H4 (cell line): ENCODE measurements around the gene STRIT1. TPM values are rescaled to one million over a fixed set of nuclear protein-coding genes. Genes with fewer than 3 reads are reported as not detected.
"Not testable (repeated sequence)": the region's sequence is repeated elsewhere in the genome, so short reads cannot be mapped to it uniquely, and the experiment has no call there.

Experiments
- DNase-seq: peaks from one replicate; pipeline ENCODE4 v3.0.0-alpha.2; 2015; ENCODE audit warnings: low spot score
- total RNA-seq: library from RNA; depleted of rRNA; stranded (reverse); fragments of >200 nt; shearing (Covaris generic); gene quantifications from 2 replicates; pipeline ENCODE4 v1.2.3, GENCODE V29; 2014

STRIT1 gene
- total RNA-seq, 1 experiment from 2014 or later = not detected

- no peak for DNase-seq
Observed at GRCh38 chr3:155313300-155313699, 19.8 kb upstream of the STRIT1 start.

GRCh38 chr3:155312781-155313180, 19.3 kb upstream of the STRIT1 start:
- no peak for DNase-seq

- no peak for DNase-seq
Observed at GRCh38 chr3:155309581-155309980, 16.1 kb upstream of the STRIT1 start.

GRCh38 chr3:155308831-155309230, 15.3 kb upstream of the STRIT1 start:
- no peak for DNase-seq

DNA sequence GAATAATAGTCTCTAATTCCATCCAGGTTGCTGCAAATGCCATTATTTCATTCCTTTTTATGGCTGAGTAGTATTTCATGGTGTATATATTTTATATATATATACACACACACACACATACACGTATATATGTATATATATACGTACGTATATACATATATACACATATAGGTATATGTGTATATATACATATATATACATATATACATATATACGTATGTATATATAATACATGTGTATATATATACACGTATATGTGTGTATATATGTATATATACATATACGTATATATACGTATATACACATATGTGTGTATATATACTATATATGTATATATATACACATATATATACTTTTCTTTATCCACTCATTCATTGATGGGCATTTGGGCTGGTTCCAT, 13.7 kb upstream of the STRIT1 start:
- DNase-seq = no peak

DNA sequence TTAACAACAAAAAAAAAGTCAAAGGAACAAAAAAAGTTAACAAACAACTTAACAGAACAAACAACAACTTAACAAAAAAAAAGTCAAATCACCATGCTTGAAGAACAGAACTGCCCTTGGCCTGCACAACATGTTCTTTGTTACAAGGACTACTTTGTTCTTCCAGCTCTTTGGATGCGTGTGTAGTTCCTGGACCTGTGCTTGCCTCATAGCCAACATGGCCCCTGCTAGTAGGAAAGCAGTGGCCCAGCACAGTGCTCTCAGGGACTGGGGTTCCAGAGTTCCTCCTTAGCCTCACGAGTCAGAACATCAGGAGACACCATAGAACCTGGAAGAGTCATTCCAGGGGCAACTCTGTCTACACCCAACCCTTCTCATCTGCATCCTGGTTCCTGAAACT, 10.9 kb upstream of the STRIT1 start:
- DNase-seq = no peak

- DNase-seq = no peak
Observed at GRCh38 chr3:155303540-155304097, 10.1 kb upstream of the STRIT1 start.

GRCh38 chr3:155302891-155303290, 9.4 kb upstream of the STRIT1 start:
- no peak for DNase-seq

GRCh38 chr3:155302481-155302880, 9.0 kb upstream of the STRIT1 start:
- no peak for DNase-seq

DNA sequence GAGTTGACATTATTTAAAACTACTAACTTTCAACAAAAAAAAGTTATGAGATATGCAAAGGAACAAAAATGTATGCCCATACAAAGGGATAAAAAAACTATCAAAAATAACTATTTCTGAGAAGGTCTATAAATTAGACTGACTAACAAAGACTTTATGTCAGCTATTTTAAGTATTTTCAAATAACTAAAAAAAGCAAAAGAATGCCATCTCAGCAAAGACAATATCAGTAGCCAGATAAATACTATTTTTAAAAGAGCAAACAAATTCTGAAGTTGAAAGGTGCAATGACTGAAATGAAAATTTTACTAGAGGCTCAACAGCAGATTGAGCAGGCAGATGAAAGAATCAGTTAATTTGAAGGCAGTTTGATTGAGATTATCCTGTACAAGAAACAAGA, 3.6 kb upstream of the STRIT1 start:
- DNase-seq = no peak

DNA sequence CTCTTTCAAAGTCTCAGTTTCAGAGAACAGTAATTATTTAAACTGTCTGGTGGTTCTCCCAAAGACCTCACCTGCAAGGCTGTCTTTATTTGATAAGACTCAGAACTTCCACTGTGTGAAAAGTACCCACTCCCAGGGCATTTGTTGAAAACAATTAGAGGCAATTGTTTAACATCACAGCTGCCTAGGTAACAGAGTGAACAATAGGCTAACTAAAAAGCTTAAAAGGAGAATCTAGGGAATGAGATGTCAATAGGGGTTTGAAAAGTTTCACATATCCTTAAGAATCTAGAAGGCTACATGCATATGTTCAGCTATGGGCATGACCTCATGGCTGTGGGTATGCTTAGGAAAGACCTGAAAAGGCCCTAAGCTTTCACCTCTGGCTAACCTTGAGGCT, 2.9 kb upstream of the STRIT1 start:
- DNase-seq = no peak

GRCh38 chr3:155292693-155293092, 790 bp downstream of the STRIT1 start:
- DNase-seq = no peak

DNA sequence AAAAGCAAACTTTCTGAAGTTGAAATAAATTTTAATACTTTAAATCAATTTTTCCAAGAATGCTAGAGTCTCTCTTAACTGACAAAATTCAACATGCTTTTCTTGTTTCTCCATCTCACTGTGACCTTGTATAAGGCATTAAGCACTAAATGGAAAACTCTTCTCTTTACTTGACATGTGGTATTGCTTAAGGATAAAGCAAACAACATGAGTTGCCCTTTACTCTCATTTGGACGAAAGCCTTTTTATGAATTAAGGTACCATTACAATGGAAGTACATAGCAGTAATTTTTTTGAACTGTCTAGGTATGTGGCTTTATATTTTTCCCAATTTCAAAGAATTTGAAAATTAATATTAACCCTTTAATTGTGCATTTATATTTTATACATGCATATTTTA, 1.4 kb downstream of the STRIT1 start:
- DNase-seq = no peak

GRCh38 chr3:155286736-155287135, 6.7 kb downstream of the STRIT1 start:
- no peak for DNase-seq

DNA sequence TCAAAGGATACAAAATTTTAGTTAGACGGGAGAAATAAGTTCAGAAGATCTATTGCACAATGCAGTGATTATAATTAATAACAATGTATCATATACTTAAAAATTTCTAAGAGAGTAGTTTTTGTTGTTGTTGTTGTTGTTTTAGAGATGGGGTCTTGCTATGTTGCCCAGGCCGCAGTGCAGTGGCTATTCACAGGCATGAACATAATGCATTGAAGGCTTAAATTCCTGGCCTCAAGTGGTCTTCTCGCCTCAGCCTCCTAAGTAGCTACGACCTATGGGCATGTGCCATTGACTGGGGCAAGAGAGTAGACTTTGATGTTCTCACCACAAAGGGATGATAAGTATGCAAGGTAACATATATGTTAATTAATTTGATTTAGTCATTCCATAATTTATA, 7.5 kb downstream of the STRIT1 start:
- no peak for DNase-seq

- DNase-seq = no peak
Observed at GRCh38 chr3:155283092-155284056, 10.1 kb downstream of the STRIT1 start.

DNA sequence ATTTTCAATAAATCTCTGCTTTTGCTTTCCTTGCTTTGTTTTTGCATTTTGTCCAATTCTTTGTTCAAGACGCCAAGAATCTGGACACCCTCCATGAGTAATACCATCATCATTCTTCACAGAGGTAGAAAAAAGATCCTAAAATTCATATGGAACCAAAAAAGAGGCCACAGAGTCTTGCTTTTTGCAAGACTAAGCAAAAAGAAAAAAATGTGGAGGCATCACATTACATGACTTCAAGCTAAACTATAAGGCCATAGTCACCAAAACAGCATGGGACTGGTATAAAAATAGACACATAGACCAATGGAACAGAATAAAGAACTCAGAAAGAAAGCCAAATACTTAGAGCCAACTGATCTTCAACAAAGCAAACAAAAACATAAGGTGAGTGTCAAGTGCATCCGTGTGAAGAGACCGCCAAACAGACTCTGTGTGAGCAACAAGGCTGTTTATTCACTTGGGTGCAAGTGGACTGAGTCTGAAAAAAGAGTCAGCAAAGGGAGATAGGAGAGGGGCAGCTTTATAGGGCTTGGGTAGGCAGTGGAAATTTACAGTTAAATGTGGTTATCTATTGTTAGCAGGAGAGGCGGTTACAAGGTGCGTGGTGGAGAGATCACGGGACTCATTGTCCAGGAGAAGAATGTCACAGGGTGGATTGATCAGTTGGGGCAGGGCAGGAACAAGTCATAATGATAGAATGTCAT, 10.9 kb downstream of the STRIT1 start:
- DNase-seq = no peak

- no peak for DNase-seq
Observed at GRCh38 chr3:155281912-155282311, 11.6 kb downstream of the STRIT1 start.

GRCh38 chr3:155276089-155276488, 17.4 kb downstream of the STRIT1 start:
- not testable (repeated sequence) for DNase-seq

DNA sequence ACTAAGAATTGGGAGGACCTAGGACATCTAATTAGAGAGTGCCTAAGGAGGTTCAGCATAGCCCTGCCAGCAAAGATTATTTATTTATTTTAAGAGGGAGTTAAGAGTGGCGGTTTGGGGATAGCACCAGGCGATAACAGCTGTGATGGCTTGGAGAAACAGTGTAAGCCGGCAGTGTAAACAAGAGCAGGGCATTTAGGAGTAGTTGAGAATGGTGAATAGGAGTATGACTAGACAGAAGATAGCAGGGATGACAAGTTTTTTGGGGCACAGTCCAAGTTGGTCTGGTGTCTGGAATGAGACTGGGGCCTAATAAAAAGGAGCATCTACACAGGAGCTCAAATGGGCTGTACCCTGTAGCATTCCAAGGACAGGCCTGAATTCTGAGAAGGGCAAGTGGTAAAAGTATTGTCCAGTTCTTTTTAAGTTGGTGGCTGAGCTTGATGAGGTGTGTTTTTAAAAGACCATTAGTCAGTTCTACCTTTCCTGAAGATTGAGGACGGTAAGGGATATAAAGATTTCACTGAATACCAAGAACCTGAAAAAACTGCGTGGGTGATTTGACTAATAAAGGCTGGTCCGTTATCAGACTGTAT, 18.2 kb downstream of the STRIT1 start:
- DNase-seq = not testable (repeated sequence)

DNA sequence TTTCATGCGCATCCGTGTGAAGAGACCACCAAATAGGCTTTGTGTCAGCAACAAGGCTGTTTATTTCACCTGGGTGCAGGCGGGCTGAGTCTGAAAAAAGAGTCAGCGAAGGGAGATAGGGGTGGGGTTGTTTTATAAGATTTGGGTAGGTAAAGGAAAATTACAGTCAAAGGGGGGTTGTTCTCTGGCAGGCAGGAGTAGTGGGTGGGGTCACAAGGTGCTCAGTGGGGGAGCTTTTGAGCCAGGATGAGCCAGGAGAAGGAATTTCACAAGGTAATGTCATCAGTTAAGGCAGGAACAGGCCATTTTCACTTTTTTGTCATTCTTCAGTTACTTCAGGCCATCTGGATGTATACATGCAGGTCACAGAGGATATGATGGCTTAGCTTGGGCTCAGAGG, 19.0 kb downstream of the STRIT1 start:
- DNase-seq = not testable (repeated sequence)

DNA sequence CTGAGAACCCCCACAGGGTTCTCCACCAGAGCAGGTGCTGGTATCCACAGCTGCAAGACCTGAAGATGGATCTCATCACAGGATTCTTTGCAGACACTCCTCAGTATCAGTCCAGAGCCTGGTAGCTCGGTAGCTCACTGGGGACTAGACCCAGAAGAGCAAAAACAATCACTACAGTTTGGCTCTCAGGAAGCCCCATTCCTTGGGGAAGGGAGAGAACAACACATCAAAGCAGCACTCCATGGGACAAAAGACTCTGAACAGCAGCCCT, 22.2 kb downstream of the STRIT1 start:
- no peak for DNase-seq
